Breast epithelium (tissue), 4 donors: ENCODE data around the gene RPL29. TPM values are rescaled to one million over a fixed set of nuclear protein-coding genes. Genes with fewer than 3 reads are reported as not detected.

Experiments used
- DNase-seq, 2 donors: peaks; one replicate each; pipeline ENCODE4 v3.0.0-alpha.2; 2019; ENCODE audit warnings: low spot score in 2 of 2
- H3K27ac ChIP-seq, 2 donors: fragments of 200-600 bp; sonication (generic) in 1 of 2; one replicate each; pipeline ENCODE4 v1.5.1; 2016 to 2019; ENCODE audit warnings: mild to moderate bottlenecking in 1 of 2
- H3K27me3 ChIP-seq, 2 donors: fragments of 200-600 bp; sonication (generic) in 1 of 2; one replicate each; pipeline versions ENCODE4 v1.5.1 to v1.6.0; 2017 to 2019; ENCODE audit warnings: control low read depth in 1 of 2, mild to moderate bottlenecking in 1 of 2
- H3K36me3 ChIP-seq: fragments of 200-600 bp; one replicate; pipeline ENCODE4 v1.5.1; 2019
- H3K4me1 ChIP-seq, 2 donors: fragments of 200-600 bp; sonication (generic); one replicate each; pipeline ENCODE4 v1.5.1; 2016 to 2019; ENCODE audit warnings: control low read depth in 1 of 2
- H3K4me3 ChIP-seq, 3 donors: fragments of 200-600 bp; sonication (generic); 1 replicate in 2 of 3; 2 replicates in 1 of 3; pipeline ENCODE4 v1.5.1; 2016 to 2019; ENCODE audit warnings: mild to moderate bottlenecking in 3 of 3, moderate library complexity in 2 of 3
- H3K9me3 ChIP-seq, 2 donors: fragments of 200-600 bp; sonication (generic) in 1 of 2; one replicate each; pipeline ENCODE4 v1.5.1; 2016 to 2019; ENCODE audit warnings: control low read depth in 1 of 2
- POLR2A ChIP-seq: fragments of 450-650 bp; IDR thresholded peaks from one replicate; pipeline ENCODE4 v1.6.1; 2016; ENCODE audit warnings: antibody characterized with exemption, mild to moderate bottlenecking, moderate library complexity
- POLR2AphosphoS5 ChIP-seq, 3 donors: sonication (generic); formaldehyde crosslinking; IDR thresholded peaks; one replicate each; pipeline ENCODE4 v1.6.1; 2017; ENCODE audit warnings: antibody characterized with exemption in 3 of 3
- intact Hi-C: fragments of 100-400 bp; cut with DNase I; formaldehyde crosslinking; loops from one replicate; pipeline ENCODE4 v1.15.1; 2023; ENCODE audit warnings: low total_unique reads
- total RNA-seq, 3 donors: library from RNA; depleted of rRNA; stranded (reverse); fragments of >200 nt; gene quantifications; one replicate each; pipeline ENCODE4 v1.1.0, GENCODE V29; 2016
- TF ChIP-seq, protein P1 (sequence below), 3 donors: fragments of 450-650 bp; IDR thresholded peaks; one replicate each; pipeline ENCODE4 v1.5.1; 2016 to 2017; ENCODE audit warnings: antibody characterized with exemption in 3 of 3, mild to moderate bottlenecking in 3 of 3, moderate library complexity in 3 of 3

RPL29 gene
- total RNA-seq, 3 donors from 2014 or later = 1,890 to 2,530 (median 2,229) TPM

DNA sequence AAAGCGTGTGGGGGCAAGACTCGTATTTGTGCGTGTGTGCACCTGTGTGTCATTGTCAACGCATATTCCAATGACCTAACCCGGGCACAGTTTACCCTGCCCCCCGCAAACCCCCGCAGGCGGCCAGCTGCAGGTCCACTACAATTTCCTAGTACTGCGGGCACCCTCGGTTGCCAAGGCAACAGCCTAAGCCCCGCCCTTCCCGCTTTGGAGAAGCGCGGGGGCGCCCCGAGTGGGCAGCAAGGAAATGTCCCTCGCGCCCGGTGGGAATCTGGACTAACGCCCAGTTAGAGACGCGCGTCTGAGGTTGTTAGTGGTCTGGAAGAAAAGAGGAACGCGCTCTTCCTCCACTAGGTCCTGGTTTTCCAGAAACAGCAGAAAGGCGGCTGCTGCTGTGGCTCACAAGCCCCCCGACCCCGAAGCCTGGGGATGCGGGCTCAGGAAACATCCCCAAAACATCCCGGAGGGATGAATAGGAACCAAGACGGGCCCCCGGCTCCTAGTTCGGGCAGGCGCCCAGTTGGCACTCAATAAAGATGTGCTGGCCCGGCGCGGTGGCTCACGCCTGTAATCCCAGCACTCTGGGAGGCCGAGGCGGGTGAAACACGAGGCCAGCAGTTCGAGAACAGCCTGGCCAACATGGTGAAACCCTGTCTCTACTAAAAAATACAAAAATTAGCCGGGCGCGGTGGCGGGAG, 19.7 kb downstream of the RPL29 start:
- TF ChIP-seq, protein P1, sequence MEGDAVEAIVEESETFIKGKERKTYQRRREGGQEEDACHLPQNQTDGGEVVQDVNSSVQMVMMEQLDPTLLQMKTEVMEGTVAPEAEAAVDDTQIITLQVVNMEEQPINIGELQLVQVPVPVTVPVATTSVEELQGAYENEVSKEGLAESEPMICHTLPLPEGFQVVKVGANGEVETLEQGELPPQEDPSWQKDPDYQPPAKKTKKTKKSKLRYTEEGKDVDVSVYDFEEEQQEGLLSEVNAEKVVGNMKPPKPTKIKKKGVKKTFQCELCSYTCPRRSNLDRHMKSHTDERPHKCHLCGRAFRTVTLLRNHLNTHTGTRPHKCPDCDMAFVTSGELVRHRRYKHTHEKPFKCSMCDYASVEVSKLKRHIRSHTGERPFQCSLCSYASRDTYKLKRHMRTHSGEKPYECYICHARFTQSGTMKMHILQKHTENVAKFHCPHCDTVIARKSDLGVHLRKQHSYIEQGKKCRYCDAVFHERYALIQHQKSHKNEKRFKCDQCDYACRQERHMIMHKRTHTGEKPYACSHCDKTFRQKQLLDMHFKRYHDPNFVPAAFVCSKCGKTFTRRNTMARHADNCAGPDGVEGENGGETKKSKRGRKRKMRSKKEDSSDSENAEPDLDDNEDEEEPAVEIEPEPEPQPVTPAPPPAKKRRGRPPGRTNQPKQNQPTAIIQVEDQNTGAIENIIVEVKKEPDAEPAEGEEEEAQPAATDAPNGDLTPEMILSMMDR (IDR thresholded peaks at IDR 0.05) = no peak
- TF ChIP-seq POLR2AphosphoS5 (IDR thresholded peaks at IDR 0.05) = peak in 1 of 3 donors; percentile 12
- TF ChIP-seq POLR2A = no peak
- Histone ChIP-seq H3K9me3 (no peaks in the 10 kb centered on the region), H3K4me1 (peaks cover 6 to 7% of the 10 kb centered on the region in 2 donors), H3K27me3 (no peaks in the 10 kb centered on the region), H3K27ac (peak overlapping the region; percentile 96 to 98), H3K36me3 (no peaks in the 10 kb centered on the region), H3K4me3 (peak overlapping the region; percentile 69 to 77 (median 72))
- intact Hi-C loops = loop anchor here (2.0 kb wide), 1 partner anchor 33 kb away; the partner anchor contains the start of gene PARP3
- peak; percentile 60 to 67 for DNase-seq

DNA sequence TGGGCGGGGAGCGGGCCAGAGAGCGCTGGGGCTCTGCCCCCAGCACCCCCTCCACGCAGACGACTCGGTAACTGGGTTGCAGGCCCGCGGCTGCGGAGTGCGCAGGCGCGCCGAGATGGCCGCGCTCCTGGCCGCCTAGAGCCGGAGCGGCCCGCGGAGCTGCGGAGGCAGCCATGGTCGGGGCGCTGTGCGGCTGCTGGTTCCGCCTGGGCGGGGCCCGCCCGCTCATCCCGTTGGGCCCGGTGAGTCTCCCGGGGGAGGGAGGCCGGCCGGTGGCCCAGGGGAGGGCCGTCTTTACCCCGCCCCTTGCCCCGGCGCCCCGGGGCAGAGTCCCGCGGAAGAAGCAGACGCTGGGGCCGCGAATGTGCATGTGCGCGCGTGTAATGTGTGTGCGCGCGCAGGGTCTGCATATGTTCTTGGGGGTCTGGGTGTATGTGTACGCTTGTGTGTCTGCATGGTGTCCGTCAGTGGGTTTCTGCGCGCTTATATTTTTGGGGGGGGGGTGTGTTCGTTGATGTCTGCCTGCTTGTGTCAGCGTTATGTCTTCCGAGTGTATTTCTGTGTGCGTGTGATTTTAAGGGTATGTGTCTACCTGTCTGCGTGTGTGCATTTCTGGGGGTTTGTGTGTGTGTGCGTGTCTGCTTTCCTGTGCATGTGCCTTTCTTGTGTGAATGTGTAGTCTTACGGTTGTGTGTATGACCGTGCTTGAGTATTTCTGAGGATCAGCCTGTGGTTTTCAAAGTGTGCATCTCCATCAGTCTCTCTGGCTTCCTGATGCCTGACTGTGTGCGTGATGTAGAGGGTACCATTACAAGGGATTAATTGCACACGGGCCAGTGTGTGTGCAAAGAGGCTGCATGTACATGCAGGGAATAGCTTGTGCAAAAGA, 20.5 kb downstream of the RPL29 start, which contains the start of gene ABHD14A:
TSS of gene ABHD14A (plus strand) at position 102 of the 889 bp plus-strand sequence. CDS start at position 174, 72 bp downstream.
- no peaks in the 10 kb centered on the region for H3K27me3 ChIP-seq
- peaks cover 7 to 12% of the 10 kb centered on the region in 2 donors for H3K4me1 ChIP-seq
- peak within 1 kb of the TSS; percentile 96 to 98 for H3K27ac ChIP-seq
- no peaks in the 10 kb centered on the region for H3K9me3 ChIP-seq
- intact Hi-C loops = loop anchor here (2.0 kb wide), 1 partner anchor 32 kb away; the partner anchor contains the start of gene PARP3
- H3K36me3 ChIP-seq = no peaks in the 10 kb centered on the region
- TF ChIP-seq POLR2A = no peak
- peak in 2 of 3 donors; percentile 20 to 38 for TF ChIP-seq POLR2AphosphoS5 (IDR thresholded peaks at IDR 0.05)
- peak; percentile 53 to 70 for DNase-seq
- peak within 1 kb of the TSS; percentile 69 to 77 (median 72) for H3K4me3 ChIP-seq

DNA sequence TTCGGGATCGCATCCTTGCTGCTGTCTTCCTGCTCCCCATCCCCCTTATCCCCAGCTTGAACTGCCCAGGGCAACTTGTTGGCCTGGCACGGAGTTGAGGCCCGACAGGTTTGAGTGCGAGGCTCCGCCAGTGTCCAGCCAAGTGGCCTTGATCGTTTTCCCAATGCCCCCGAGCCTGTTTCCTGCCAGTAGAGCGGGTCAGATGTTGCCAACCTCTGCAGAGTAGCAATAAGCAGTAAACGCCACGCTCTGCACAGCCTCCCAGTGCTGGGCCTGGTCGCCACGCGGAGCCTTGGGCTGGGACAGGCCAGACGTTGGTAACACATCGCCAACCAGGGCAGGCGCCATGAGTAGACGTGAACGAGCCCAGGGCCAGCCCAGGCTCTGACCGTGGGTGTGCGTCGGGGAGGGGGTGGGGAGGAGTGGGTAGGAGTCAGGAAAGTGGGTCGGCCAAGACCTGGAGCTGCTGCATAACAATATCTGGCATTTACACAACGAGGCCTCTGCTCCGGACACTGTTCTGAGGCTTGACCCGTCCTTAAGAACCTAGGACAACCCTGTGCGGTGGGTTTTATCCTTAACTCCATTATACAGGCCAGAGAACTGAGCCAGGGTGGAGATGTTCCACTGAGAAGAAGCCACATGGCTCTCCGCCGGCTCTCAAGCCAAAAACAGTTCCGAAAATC, 21.3 kb downstream of the RPL29 start:
- intact Hi-C loops = loop anchor here (2.0 kb wide), 1 partner anchor 32 kb away; the partner anchor contains the start of gene PARP3
- DNase-seq = peak; percentile 61 to 75
- Histone ChIP-seq H3K27ac (peak overlapping the region; percentile 96 to 98), H3K4me3 (peak overlapping the region; percentile 69 to 77 (median 72)), H3K9me3 (no peaks in the 10 kb centered on the region), H3K36me3 (no peaks in the 10 kb centered on the region), H3K4me1 (peaks cover 7 to 12% of the 10 kb centered on the region in 2 donors), H3K27me3 (no peaks in the 10 kb centered on the region)
- TF ChIP-seq, protein P1 (IDR thresholded peaks at IDR 0.05) = no peak

DNA sequence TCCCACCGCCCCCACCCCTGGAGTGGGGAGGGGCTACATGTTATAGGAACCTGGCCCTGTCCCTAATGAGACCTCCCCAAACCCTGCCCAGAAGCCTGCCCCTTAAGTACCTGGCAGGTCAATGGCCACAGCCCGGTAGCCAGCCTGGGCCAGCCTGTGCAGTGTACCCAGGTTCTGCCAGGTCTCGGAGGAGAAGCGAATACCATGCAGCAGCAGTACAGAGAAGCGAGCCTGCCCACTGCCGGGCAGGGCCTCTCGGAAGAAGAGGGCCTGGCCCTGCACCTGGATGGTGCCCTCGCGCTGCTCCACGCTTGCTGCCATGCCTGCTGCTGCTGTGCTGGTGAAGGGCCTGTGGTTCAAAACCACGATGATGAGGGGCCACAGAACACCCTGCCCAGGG, 24.3 kb downstream of the RPL29 start:
- Histone ChIP-seq H3K36me3 (no peaks in the 10 kb centered on the region), H3K4me1 (peaks cover 16 to 20% of the 10 kb centered on the region in 2 donors), H3K9me3 (no peaks in the 10 kb centered on the region), H3K27ac (peak overlapping the region; percentile 29 to 61), H3K4me3 (no peak overlapping the region), H3K27me3 (no peaks in the 10 kb centered on the region)
- TF ChIP-seq POLR2A (no peak), POLR2AphosphoS5 (IDR thresholded peaks at IDR 0.05) (no peak)
- TF ChIP-seq, protein P1 (IDR thresholded peaks at IDR 0.05) = no peak
- no peak for DNase-seq
- intact Hi-C loops = no loop called here

DNA sequence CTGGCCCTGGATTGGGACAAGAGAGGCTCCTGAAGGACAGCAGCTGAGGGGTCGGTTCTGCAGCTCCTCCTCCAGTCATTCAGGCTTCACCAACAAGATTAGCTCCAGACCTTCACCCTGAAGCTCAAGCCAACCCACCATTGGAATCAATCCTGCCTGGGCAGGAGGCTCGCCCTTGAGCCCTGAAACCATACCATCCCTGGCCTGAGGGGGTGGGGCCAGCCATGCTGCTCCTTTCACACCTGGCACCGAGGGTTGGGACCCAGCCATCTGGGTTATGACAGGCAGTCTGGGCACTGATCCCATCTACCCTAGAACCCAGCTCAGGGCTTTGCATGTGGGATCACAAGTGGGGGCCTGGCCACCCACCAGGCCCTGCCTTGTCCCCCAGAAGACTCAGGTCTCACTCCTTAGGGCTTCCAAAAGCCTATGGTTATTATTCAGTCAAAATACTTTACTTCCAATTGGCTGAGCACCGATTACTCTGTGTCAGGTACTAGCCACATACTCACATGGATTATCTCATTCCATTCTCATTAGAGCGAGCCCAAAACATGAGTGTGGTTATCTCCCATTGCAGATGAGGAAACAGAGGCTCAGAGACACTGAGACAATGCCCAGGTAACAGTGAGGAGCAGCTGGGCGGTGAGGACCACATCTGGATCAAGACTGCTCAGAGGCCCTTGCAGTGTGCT, 24.9 kb downstream of the RPL29 start:
- Histone ChIP-seq H3K27me3 (no peaks in the 10 kb centered on the region), H3K27ac (peak overlapping the region; percentile 29 to 61), H3K4me1 (peaks cover 22 to 26% of the 10 kb centered on the region in 2 donors), H3K9me3 (no peaks in the 10 kb centered on the region), H3K4me3 (no peak overlapping the region), H3K36me3 (no peaks in the 10 kb centered on the region)
- intact Hi-C loops = no loop called here
- no peak for TF ChIP-seq POLR2AphosphoS5 (IDR thresholded peaks at IDR 0.05)
- TF ChIP-seq POLR2A = no peak
- TF ChIP-seq, protein P1 (IDR thresholded peaks at IDR 0.05) = no peak
- no peak for DNase-seq
